ENCODE data around the gene ANP32D.

Gene ANP32D

DNA sequence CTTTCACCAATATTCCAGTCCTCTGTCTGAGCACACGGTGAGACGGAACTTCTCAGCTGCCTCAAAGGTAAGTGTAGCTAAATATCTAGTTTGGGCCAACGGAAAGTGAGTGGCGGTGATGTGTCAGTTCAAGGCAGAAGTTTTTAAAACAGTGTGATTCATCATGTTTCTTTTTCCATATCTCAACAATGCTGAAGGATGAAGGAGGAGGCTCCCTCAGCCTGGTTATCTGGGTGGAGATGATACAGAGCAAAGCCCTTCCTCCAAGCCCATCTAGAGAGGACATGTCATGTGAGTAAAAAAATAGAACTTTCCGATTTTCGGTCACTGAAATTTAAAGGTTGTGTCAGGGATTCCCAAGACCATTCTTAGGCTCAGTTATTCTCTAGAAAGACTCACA, 13.1 kb upstream of the ANP32D start:
- TF ChIP-seq FOXM1 (IDR thresholded peaks at IDR 0.05; ENCODE audit: borderline replicate concordance, low read depth) (no peak), EP300 (IDR thresholded peaks at IDR 0.05; ENCODE audit: borderline replicate concordance) (no peak), ZBTB7A (IDR thresholded peaks at IDR 0.05; ENCODE audit: low read depth) (no peak), YY1 (IDR thresholded peaks at IDR 0.05; ENCODE audit: low read depth) (no peak), EGR1 (IDR thresholded peaks at IDR 0.05) (no peak), TEAD4 (IDR thresholded peaks at IDR 0.05) (no peak), CEBPB (IDR thresholded peaks at IDR 0.05) (no peak), TAF1 (IDR thresholded peaks at IDR 0.05; ENCODE audit: low read depth) (no peak), TCF12 (IDR thresholded peaks at IDR 0.05; ENCODE audit: low read depth) (no peak), RAD21 (IDR thresholded peaks at IDR 0.05; ENCODE audit: low read depth) (no peak), NFIC (IDR thresholded peaks at IDR 0.05) (no peak)
- TF ChIP-seq, protein P1, sequence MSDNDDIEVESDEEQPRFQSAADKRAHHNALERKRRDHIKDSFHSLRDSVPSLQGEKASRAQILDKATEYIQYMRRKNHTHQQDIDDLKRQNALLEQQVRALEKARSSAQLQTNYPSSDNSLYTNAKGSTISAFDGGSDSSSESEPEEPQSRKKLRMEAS (IDR thresholded peaks at IDR 0.05), result no peak
- TF ChIP-seq, protein P2, sequence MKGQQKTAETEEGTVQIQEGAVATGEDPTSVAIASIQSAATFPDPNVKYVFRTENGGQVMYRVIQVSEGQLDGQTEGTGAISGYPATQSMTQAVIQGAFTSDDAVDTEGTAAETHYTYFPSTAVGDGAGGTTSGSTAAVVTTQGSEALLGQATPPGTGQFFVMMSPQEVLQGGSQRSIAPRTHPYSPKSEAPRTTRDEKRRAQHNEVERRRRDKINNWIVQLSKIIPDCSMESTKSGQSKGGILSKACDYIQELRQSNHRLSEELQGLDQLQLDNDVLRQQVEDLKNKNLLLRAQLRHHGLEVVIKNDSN (IDR thresholded peaks at IDR 0.05), result no peak
- TF ChIP-seq, protein P3, sequence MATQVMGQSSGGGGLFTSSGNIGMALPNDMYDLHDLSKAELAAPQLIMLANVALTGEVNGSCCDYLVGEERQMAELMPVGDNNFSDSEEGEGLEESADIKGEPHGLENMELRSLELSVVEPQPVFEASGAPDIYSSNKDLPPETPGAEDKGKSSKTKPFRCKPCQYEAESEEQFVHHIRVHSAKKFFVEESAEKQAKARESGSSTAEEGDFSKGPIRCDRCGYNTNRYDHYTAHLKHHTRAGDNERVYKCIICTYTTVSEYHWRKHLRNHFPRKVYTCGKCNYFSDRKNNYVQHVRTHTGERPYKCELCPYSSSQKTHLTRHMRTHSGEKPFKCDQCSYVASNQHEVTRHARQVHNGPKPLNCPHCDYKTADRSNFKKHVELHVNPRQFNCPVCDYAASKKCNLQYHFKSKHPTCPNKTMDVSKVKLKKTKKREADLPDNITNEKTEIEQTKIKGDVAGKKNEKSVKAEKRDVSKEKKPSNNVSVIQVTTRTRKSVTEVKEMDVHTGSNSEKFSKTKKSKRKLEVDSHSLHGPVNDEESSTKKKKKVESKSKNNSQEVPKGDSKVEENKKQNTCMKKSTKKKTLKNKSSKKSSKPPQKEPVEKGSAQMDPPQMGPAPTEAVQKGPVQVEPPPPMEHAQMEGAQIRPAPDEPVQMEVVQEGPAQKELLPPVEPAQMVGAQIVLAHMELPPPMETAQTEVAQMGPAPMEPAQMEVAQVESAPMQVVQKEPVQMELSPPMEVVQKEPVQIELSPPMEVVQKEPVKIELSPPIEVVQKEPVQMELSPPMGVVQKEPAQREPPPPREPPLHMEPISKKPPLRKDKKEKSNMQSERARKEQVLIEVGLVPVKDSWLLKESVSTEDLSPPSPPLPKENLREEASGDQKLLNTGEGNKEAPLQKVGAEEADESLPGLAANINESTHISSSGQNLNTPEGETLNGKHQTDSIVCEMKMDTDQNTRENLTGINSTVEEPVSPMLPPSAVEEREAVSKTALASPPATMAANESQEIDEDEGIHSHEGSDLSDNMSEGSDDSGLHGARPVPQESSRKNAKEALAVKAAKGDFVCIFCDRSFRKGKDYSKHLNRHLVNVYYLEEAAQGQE (IDR thresholded peaks at IDR 0.05; ENCODE audit: low read depth), result no peak

DNA sequence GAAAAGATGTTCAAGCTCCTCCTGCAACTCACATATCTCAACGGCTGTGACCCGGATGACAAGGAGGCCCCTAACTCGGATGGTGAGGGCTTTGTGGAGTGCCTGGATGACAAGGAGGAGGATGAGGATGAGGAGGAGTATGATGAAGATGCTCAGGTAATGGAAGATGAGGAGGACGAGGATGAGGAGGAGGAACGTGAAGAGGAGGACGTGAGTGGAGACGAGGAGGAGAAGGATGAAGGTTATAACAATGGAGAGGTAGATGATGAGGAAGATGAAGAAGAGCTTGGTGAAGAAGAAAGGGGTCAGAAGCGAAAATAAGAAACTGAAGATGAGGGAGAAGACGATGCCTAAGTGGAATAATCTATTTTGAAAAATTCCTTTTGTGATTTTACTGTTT, 702 bp downstream of the ANP32D start:
- TF ChIP-seq EGR1 (IDR thresholded peaks at IDR 0.05), result no peak
- TF ChIP-seq, protein P1 (IDR thresholded peaks at IDR 0.05), result no peak
- TF ChIP-seq CEBPB (IDR thresholded peaks at IDR 0.05), result no peak
- no peak for TF ChIP-seq RAD21 (IDR thresholded peaks at IDR 0.05; ENCODE audit: low read depth)
- TF ChIP-seq YY1 (IDR thresholded peaks at IDR 0.05; ENCODE audit: low read depth), result no peak
- no peak for TF ChIP-seq ZBTB7A (IDR thresholded peaks at IDR 0.05; ENCODE audit: low read depth)
- TF ChIP-seq CREB1 (IDR thresholded peaks at IDR 0.05; ENCODE audit: low read depth), result no peak
- no peak for TF ChIP-seq FOXM1 (IDR thresholded peaks at IDR 0.05; ENCODE audit: borderline replicate concordance, low read depth)
- no peak for TF ChIP-seq TEAD4 (IDR thresholded peaks at IDR 0.05)
- TF ChIP-seq, protein P2 (IDR thresholded peaks at IDR 0.05), result no peak

DNA sequence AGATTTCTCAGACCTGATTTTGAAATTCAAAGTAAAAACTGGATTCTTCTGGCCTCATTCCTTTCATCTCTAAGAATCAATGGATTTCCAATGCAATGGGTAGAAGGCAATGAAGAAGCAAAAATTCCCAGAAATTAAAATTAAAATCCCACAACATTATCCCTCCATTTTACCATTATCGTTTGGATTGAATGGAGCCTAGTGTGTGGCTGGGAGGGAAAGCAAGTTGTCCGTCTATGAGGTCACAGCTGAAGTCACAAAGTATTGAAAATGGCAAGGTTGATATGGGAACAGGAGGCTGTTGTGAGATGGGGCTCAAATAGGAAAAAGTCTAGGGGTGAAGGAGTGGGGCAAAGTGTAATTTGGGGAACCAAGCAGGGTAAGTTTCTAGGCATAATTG, 9.8 kb downstream of the ANP32D start, which contains the start of gene C12orf54:
Gene C12orf54, plus strand, starts transcription at position 301 of the 400 bp plus-strand sequence. CDS start 799 bp downstream, outside the sequence.
- TF ChIP-seq ZBTB7A (IDR thresholded peaks at IDR 0.05; ENCODE audit: low read depth) (no peak), EP300 (IDR thresholded peaks at IDR 0.05; ENCODE audit: borderline replicate concordance) (no peak), TEAD4 (IDR thresholded peaks at IDR 0.05) (no peak), TAF1 (IDR thresholded peaks at IDR 0.05; ENCODE audit: low read depth) (no peak), CEBPB (IDR thresholded peaks at IDR 0.05) (no peak), FOXM1 (IDR thresholded peaks at IDR 0.05; ENCODE audit: borderline replicate concordance, low read depth) (no peak)

DNA sequence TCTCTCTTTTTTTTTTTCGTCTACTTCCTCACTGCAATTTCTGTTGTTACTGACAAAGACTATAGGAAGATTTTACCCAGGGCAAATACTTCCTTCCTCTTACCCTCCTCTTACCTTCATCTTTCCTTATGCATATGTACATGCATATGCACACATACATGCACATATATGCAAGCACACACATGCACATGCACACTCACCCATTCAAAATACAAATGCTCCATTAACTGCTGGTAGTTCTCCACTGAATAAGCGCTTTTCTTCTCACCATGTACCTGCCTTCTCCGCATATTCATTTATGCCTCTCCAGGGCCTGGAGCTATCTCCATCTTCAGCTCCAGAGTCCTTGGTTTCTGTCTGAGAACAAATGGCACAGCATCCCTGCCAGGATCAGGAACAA, 10.6 kb downstream of the ANP32D start:
- TF ChIP-seq EP300 (IDR thresholded peaks at IDR 0.05; ENCODE audit: borderline replicate concordance) (no peak), TCF12 (IDR thresholded peaks at IDR 0.05; ENCODE audit: low read depth) (no peak), NFIC (IDR thresholded peaks at IDR 0.05) (no peak), FOXM1 (IDR thresholded peaks at IDR 0.05; ENCODE audit: borderline replicate concordance, low read depth) (no peak), YY1 (IDR thresholded peaks at IDR 0.05; ENCODE audit: low read depth) (no peak), EGR1 (IDR thresholded peaks at IDR 0.05) (no peak), TAF1 (IDR thresholded peaks at IDR 0.05; ENCODE audit: low read depth) (no peak), CREB1 (IDR thresholded peaks at IDR 0.05; ENCODE audit: low read depth) (no peak)
- TF ChIP-seq, protein P3 (IDR thresholded peaks at IDR 0.05; ENCODE audit: low read depth), result no peak
- TF ChIP-seq, protein P1 (IDR thresholded peaks at IDR 0.05), result no peak
- TF ChIP-seq, protein P2 (IDR thresholded peaks at IDR 0.05), result no peak

DNA sequence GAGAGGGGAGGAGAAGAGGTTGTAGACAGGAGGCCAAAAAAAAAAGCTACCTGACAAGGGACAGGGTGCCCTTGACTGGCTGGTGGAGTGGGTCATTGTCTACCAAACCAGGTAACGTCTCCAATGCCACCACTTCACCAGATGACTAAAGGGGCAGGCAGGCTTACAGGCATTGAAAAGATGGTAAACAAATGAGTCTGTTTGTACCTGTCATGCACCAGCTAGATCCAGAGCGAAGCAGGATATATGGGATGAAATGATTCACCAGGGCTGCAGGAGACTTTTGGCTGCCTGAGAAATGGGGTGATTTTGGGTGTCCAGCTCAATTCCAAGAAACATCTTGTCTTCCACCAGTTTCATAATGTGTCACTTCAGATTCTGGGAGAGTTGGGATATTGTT, 13.9 kb downstream of the ANP32D start:
- TF ChIP-seq, protein P3 (IDR thresholded peaks at IDR 0.05; ENCODE audit: low read depth), result no peak
- no peak for TF ChIP-seq TEAD4 (IDR thresholded peaks at IDR 0.05)
- TF ChIP-seq EGR1 (IDR thresholded peaks at IDR 0.05), result no peak
- no peak for TF ChIP-seq EP300 (IDR thresholded peaks at IDR 0.05; ENCODE audit: borderline replicate concordance)

Data from Ishikawa (cell line).